ENCODE results near the gene SCGB1D4. TPM values are rescaled to one million over a fixed set of nuclear protein-coding genes. Genes with fewer than 3 reads are reported as not detected.

SCGB1D4 gene
- total RNA-seq, 1 donor from 2014 or later: not detected

- intact Hi-C loops (cut with DNase I): no loop called here
- ATAC-seq (ENCODE audit: poor library complexity) (no peak), DNase-seq (no peak)
These were observed 9.1 kb upstream of the SCGB1D4 start for GRCh38 chr11:62307950-62308349.

GRCh38 chr11:62306227-62306626 lies 7.4 kb upstream of the SCGB1D4 start:
- DNase-seq: no peak
- no peak for ATAC-seq (ENCODE audit: poor library complexity)
- intact Hi-C loops (cut with DNase I): no loop called here

GRCh38 chr11:62295504-62295903 lies 3.4 kb downstream of the SCGB1D4 start:
- intact Hi-C loops (cut with DNase I): no loop called here
- DNase-seq: no peak
- no peak for ATAC-seq (ENCODE audit: poor library complexity)

GRCh38 chr11:62280452-62280851 lies 18.4 kb downstream of the SCGB1D4 start:
- DNase-seq (no peak), ATAC-seq (ENCODE audit: poor library complexity) (no peak)
- intact Hi-C loops (cut with DNase I): no loop called here

- ATAC-seq (ENCODE audit: poor library complexity) (no peak), DNase-seq (no peak)
- intact Hi-C loops (cut with DNase I): no loop called here
These were observed 25.0 kb downstream of the SCGB1D4 start for GRCh38 chr11:62273789-62274275.

DNA sequence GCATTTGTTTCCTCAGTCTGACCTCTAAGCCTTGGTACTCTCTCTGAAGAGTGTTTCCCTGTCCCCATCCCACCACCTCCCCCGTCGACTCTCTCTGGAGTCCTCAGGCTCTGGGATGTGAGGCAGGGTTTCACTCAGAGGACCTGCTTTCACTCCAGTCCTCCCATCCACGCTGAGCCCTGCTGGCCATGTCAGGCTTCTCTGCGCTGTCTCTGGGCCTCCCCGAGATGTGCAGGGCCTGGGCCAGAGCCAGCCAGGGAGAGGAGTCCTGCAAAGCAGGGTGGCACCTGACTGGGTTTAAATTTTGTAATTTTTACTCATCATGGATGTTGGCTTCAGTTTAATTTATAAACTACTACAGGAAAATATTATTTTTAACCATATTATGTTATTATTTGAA lies 25.6 kb downstream of the SCGB1D4 start:
- intact Hi-C loops (cut with DNase I): no loop called here
- ATAC-seq (ENCODE audit: poor library complexity) (no peak), DNase-seq (no peak)

GRCh38 chr11:62269654-62270278 lies 29.1 kb downstream of the SCGB1D4 start, which contains the start of gene SCGB2A2:
Gene SCGB2A2 (plus strand): TSS chr11:62270158. CDS start chr11:62270217, 59 bp downstream.
- intact Hi-C loops (cut with DNase I): no loop called here
- ATAC-seq (ENCODE audit: poor library complexity): no peak
- no peak for DNase-seq

DNA sequence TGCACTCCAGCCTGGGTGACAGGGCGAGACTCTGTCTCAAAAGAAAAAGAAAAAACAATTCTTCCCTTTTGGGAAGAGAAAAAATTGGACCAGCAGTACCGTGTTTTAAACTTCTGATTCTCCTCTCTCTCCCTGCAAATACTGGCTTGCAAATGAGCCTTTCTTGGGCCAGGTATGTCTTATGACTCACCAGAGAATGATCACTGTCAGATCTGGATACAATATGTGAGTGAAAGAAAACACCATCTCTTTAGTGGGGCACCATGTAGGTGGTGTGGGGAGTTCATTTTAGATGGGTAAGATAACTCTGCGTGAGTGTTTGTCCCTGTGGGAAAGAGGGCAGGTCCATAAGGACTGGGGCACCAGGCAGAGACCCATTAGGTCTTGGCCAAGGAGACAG lies 31.3 kb downstream of the SCGB1D4 start:
- intact Hi-C loops (cut with DNase I): no loop called here
- DNase-seq (no peak), ATAC-seq (ENCODE audit: poor library complexity) (no peak)

DNA sequence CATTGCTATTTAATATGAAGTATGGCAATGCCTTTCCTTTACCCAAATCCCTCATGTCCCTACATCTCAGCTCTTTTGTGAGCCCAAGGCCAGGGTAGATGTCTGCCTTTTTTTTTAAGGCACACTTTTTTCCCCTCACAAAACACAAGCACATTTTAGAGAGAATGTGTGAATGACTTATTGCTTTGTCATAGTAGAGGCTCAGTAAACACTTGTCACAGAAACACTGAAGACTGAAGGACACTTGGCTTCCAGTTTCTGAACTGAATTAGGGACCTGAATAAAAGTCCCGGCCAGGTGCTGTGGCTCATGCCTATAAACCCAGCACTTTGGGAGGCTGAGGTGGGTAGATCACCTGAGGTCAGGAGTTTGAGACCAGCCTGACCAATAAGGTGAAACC lies 31.8 kb downstream of the SCGB1D4 start:
- no peak for ATAC-seq (ENCODE audit: poor library complexity)
- intact Hi-C loops (cut with DNase I): no loop called here

GRCh38 chr11:62266558-62266957 lies 32.3 kb downstream of the SCGB1D4 start:
- DNase-seq (no peak), ATAC-seq (ENCODE audit: poor library complexity) (no peak)
- intact Hi-C loops (cut with DNase I): no loop called here

More for the DNA sequence above, 31.8 kb downstream of the SCGB1D4 start:
- no peak for DNase-seq

DNA sequence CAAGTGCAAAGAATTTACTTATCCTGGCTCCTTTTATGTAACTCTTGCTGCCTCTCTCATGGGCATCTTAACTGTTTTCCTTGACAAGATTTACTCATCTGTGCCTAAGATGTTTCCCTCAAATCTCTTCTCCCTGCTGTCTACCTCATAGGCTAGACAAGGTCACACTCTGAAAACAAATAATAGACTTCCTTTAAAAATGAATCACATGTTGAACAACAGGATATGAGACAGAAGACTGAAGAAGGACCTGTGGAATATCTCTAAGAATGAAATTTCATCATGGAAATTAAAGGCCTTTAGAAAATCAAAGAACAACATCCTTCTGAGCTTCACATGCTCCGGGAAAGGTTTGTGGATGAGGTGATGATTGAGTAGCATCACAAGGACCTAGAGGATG lies 34.9 kb downstream of the SCGB1D4 start:
- intact Hi-C loops (cut with DNase I): no loop called here
- DNase-seq: no peak
- no peak for ATAC-seq (ENCODE audit: poor library complexity)

GRCh38 chr11:62260261-62260953 lies 38.5 kb downstream of the SCGB1D4 start:
- intact Hi-C loops (cut with DNase I): no loop called here
- DNase-seq: no peak
- ATAC-seq (ENCODE audit: poor library complexity): no peak

GRCh38 chr11:62256281-62256680 lies 42.6 kb downstream of the SCGB1D4 start:
- intact Hi-C loops (cut with DNase I): no loop called here
- ATAC-seq (ENCODE audit: poor library complexity) (no peak), DNase-seq (no peak)

DNA sequence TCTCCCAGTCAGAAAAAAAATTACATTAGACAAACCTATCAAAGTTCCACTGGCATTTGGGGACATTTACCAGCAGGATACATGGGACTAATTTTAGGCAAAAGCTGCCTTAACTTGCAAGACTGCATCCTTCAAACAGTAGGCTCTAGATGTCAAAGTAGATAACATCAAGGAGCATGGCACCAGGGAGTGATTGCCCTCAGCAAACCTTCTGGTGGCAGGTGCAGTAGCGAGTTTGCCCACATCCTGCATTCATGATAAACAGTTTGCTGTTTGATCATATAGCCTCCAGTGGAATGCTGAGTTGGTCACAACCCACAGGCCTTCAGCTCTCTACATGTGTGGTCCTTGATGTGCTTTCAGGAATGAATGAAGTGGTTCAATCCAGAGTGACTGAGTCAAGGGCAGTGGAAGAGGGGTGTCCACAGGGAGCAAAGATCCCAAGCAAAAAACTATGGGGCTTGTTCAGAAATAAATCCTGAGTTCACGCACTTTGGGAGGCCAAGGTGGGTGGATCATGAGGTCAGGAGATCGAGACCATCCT lies 44.8 kb downstream of the SCGB1D4 start:
- no peak for DNase-seq

GRCh38 chr11:62251698-62252097 lies 47.2 kb downstream of the SCGB1D4 start:
- ATAC-seq (ENCODE audit: poor library complexity): no peak
- intact Hi-C loops (cut with DNase I): no loop called here
- no peak for DNase-seq

More for the DNA sequence above, 44.8 kb downstream of the SCGB1D4 start:
- intact Hi-C loops (cut with DNase I): no loop called here
- ATAC-seq (ENCODE audit: poor library complexity): no peak

Other genes starting within 250 kb of the SCGB1D4 start
- 10.3 TPM for gene INCENP, start 175.1 kb downstream of the SCGB1D4 start, total RNA-seq
- not detected for gene SCGB1D1, start 108.9 kb downstream of the SCGB1D4 start, total RNA-seq
- not detected for gene SCGB2A1, start 90.4 kb downstream of the SCGB1D4 start, total RNA-seq
- gene SCGB1D2, start 56.8 kb downstream of the SCGB1D4 start, total RNA-seq: 3.7 TPM
- not detected for gene SCGB2A2, start 28.9 kb downstream of the SCGB1D4 start, total RNA-seq
- gene ASRGL1, start 38.4 kb upstream of the SCGB1D4 start, total RNA-seq: 4.1 TPM
- gene SCGB1A1, start 120.0 kb upstream of the SCGB1D4 start, total RNA-seq: not detected
- 318 TPM for gene AHNAK, start 247.7 kb upstream of the SCGB1D4 start, total RNA-seq

Measured in Right ventricle myocardium superior (tissue), 1 donor.